CD4-positive, alpha-beta T cell treated with Interleukin-4 for 4 hours (primary cell): ENCODE results near the gene RHOT2.

Source experiments
- DNase-seq: peaks from one replicate; pipeline ENCODE4 v3.0.0-alpha.2; 2020

Gene RHOT2

GRCh38 chr16:667780-668518 lies at the start of gene RHOT2:
Gene RHOT2, plus strand, starts transcription at chr16:668132. Its CDS starts 68 bp downstream, at chr16:668200.
- peak; percentile 91 for DNase-seq

- DNase-seq: no peak
These were observed 48.3 kb upstream of the RHOT2 start for GRCh38 chr16:619476-620100.

- no peak for DNase-seq
These were observed 47.0 kb upstream of the RHOT2 start for GRCh38 chr16:620700-621525.

GRCh38 chr16:621526-622105 lies 46.3 kb upstream of the RHOT2 start:
- no peak for DNase-seq

GRCh38 chr16:622920-623280 lies 45.0 kb upstream of the RHOT2 start:
- no peak for DNase-seq

- DNase-seq: no peak
These were observed 43.3 kb upstream of the RHOT2 start for GRCh38 chr16:624526-625070.

GRCh38 chr16:625117-625976 lies 42.6 kb upstream of the RHOT2 start:
- DNase-seq: no peak

- DNase-seq: no peak
These were observed 41.8 kb upstream of the RHOT2 start for GRCh38 chr16:625977-626765.

- DNase-seq: no peak
These were observed 41.0 kb upstream of the RHOT2 start for GRCh38 chr16:626787-627453.

GRCh38 chr16:627454-628239 lies 40.3 kb upstream of the RHOT2 start:
- no peak for DNase-seq

GRCh38 chr16:628321-629061 lies 39.4 kb upstream of the RHOT2 start:
- no peak for DNase-seq

- DNase-seq: no peak
These were observed 38.6 kb upstream of the RHOT2 start for GRCh38 chr16:629185-629832.

- no peak for DNase-seq
These were observed 38.1 kb upstream of the RHOT2 start for GRCh38 chr16:629833-630248.

- no peak for DNase-seq
These were observed 37.6 kb upstream of the RHOT2 start for GRCh38 chr16:630249-630814.

- no peak for DNase-seq
These were observed 37.0 kb upstream of the RHOT2 start, which contains the start of gene WFIKKN1 for GRCh38 chr16:630815-631405. Gene WFIKKN1, plus strand, starts transcription at chr16:630985. Its CDS starts 269 bp downstream, at chr16:631254.

- DNase-seq: no peak
These were observed 36.0 kb upstream of the RHOT2 start for GRCh38 chr16:631808-632358.
